Thoracic aorta (tissue), 2 donors: ENCODE data around the gene SPAG5. TPM values are rescaled to one million over a fixed set of nuclear protein-coding genes. Genes with fewer than 3 reads are reported as not detected.

Experiments
- ATAC-seq: fragments of 150-250 bp; one replicate; pipeline ENCODE4 v1.8.0; 2017; ENCODE audit warnings: low read depth; ENCODE audit not compliant: insufficient number of reproducible peaks, low FRiP score
- DNase-seq: peaks from one replicate; pipeline ENCODE4 v3.0.0-alpha.2; 2020; ENCODE audit warnings: low spot score
- H3K27ac ChIP-seq, 2 donors: fragments of 200-600 bp; sonication (generic); 1 replicate in 1 of 2; 2 replicates in 1 of 2; pipeline ENCODE4 v1.5.1; 2016; ENCODE audit warnings: mild to moderate bottlenecking in 2 of 2, moderate library complexity in 2 of 2
- H3K27me3 ChIP-seq: fragments of 200-600 bp; sonication (generic); replicated peaks from 2 replicates; pipeline ENCODE4 v1.6.0; 2016; ENCODE audit warnings: mild to moderate bottlenecking; ENCODE audit not compliant: insufficient read depth
- H3K36me3 ChIP-seq: fragments of 200-600 bp; sonication (generic); one replicate; pipeline ENCODE4 v1.5.1; 2016
- H3K4me1 ChIP-seq, 2 donors: fragments of 200-600 bp; sonication (generic); 1 replicate in 1 of 2; 2 replicates in 1 of 2; pipeline versions ENCODE4 v1.5.1 to v1.6.0; 2016; ENCODE audit warnings: low read depth in 2 of 2, mild to moderate bottlenecking in 1 of 2; ENCODE audit not compliant: control insufficient read depth in 1 of 2
- H3K4me3 ChIP-seq: fragments of 200-600 bp; sonication (generic); 2 replicates; pipeline ENCODE4 v1.5.1; 2016; ENCODE audit warnings: mild to moderate bottlenecking
- H3K9me3 ChIP-seq: fragments of 200-600 bp; sonication (generic); 2 replicates; pipeline ENCODE4 v1.5.1; 2016
- total RNA-seq, 2 donors: library from RNA; depleted of rRNA; stranded (reverse); fragments of >200 nt; gene quantifications; one replicate each; pipeline versions ENCODE4 v1.1.0 to v1.2.3, GENCODE V29; 2016
- TF ChIP-seq, protein P1 (sequence below): fragments of 200-600 bp; sonication (generic); IDR thresholded peaks from one replicate; pipeline ENCODE4 v1.5.1; 2019; ENCODE audit warnings: antibody characterized with exemption

SPAG5 gene
- total RNA-seq, 2 donors from 2014 or later = 1.6 to 5.9 TPM

DNA sequence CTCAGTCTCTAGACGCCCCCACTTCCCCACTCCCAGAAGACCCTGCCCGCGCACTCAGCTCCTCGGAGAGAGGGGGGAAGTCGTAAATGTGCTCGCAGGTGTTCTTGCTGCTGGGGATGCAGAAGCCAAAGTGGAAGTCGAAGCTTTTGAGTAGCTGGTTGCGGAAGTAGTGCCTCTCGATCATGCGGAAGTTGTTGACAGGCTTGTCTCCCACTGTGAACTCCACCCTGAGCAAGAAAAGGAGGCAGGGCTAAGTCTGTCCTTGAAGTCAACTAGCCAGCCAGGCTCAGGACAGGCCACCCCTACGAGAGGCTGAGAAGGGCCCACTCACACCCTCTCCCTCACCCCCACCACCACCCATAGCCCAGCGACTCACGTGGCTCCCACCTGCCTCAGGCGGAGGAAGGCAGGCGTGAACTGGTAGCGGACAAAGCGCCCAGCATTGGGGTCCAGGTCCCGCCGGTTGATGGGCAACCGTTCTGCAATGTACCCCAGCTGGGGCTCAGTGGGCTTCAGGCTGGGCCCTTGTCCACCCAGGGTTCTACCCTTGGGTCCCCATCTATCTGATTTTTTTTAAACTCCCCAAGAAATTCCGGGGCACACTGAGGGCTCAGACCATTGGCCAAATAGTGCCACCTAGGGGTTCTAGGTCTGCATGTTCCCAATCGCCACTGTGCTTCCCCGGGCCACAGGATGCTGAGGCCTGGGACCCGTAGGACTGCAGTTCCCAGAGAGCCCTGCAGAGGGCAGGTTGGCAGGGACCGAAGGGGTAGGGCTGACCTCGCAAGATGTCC lies 51.0 kb downstream of the SPAG5 start:
- Histone ChIP-seq H3K9me3 (no peaks in the 10 kb centered on the region), H3K4me3 (no peak overlapping the region), H3K4me1 (peaks cover 13 to 27% of the 10 kb centered on the region in 2 donors), H3K27me3 (no peaks in the 10 kb centered on the region), H3K27ac (no peak overlapping the region), H3K36me3 (no peaks in the 10 kb centered on the region)
- TF ChIP-seq, protein P1, sequence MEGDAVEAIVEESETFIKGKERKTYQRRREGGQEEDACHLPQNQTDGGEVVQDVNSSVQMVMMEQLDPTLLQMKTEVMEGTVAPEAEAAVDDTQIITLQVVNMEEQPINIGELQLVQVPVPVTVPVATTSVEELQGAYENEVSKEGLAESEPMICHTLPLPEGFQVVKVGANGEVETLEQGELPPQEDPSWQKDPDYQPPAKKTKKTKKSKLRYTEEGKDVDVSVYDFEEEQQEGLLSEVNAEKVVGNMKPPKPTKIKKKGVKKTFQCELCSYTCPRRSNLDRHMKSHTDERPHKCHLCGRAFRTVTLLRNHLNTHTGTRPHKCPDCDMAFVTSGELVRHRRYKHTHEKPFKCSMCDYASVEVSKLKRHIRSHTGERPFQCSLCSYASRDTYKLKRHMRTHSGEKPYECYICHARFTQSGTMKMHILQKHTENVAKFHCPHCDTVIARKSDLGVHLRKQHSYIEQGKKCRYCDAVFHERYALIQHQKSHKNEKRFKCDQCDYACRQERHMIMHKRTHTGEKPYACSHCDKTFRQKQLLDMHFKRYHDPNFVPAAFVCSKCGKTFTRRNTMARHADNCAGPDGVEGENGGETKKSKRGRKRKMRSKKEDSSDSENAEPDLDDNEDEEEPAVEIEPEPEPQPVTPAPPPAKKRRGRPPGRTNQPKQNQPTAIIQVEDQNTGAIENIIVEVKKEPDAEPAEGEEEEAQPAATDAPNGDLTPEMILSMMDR = peak; percentile 90
- ATAC-seq (no peak), DNase-seq (no peak)

DNA sequence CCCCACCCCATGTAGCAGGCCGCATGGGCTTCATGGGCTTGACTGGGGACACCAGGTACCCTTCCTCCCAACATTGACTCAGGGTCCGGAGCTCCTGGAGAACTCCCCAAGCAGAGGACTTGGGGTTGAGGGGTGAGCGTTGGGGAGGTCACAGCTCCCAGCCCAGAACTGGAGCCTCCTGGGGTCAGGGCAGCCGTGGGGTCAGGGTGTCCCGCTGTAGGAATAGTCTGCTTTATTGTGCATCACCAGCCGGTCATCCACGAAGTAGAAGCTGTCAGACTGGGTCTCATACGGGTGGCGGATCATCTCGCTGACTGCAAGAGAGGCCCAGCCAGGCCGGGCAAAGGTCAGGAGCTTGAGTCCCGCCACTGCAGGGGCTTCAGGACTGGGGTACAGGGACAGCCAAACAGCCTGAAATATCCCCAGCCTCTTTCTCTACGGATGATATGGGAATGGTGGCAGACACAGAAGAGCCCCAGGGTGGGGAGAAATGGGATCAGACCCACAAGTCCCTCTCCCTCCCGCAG lies 51.7 kb downstream of the SPAG5 start:
- no peak for DNase-seq

DNA sequence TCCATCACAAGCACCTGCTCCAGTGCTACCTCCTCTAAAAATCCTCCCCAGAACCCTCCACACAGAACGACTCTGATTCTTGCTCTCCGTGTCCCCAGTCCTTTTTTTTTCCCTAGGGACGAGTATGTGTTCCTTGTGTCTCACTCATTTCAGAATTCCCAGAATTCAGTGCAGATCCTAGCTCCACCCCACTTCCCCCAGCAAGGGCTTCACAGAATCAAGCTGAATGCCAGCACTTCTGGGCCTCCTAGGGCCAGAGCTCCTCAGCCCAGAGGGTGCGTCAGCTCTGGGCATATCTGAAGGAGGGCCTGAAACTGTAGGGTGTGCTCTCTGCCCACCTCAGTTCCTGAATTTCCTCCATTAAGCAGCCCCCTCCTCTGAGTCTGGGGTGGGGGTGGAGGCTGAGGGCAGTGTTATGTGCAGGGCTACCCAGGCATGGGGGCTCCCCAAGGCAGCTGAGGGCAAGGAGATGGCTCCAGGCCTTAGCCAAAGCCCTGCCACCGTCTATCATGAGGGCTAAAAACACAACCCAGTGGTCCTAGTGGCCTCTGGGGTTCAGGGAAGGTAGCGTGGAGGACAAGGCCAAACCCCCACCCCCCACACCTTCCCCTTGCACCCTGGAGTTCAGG lies 52.9 kb downstream of the SPAG5 start:
- ATAC-seq (no peak), DNase-seq (no peak)
- Histone ChIP-seq H3K27me3 (no peaks in the 10 kb centered on the region), H3K9me3 (no peaks in the 10 kb centered on the region), H3K36me3 (no peaks in the 10 kb centered on the region), H3K4me1 (peaks cover 1 to 13% of the 10 kb centered on the region in 2 donors), H3K4me3 (no peak overlapping the region), H3K27ac (no peak overlapping the region)
- TF ChIP-seq, protein P1 = no peak

More for the DNA sequence above, 51.7 kb downstream of the SPAG5 start:
- Histone ChIP-seq H3K36me3 (no peaks in the 10 kb centered on the region), H3K4me1 (peaks cover 11 to 24% of the 10 kb centered on the region in 2 donors), H3K27me3 (no peaks in the 10 kb centered on the region), H3K27ac (no peak overlapping the region), H3K4me3 (no peak overlapping the region), H3K9me3 (no peaks in the 10 kb centered on the region)
- TF ChIP-seq, protein P1 = no peak
- ATAC-seq = no peak

DNA sequence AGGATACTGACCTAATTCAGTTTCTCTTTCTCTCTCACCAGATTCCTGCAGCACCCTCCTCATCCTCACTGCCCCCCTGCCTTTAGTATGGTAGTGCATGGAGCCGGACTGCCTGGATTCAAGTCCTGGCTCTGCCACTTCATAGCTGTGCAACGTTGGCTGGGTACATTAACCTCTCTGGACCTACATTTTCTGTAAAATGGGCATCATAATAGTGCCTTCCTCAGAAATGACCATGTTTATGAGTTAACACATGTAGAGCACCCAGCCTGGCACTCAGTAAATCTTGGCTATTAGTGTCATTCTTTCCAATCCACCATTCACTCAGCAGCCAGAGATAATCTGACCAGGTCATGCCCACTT lies 53.7 kb downstream of the SPAG5 start:
- TF ChIP-seq, protein P1 = no peak
- Histone ChIP-seq H3K9me3 (no peaks in the 10 kb centered on the region), H3K4me3 (no peak overlapping the region), H3K4me1 (peaks cover 0 to 6% of the 10 kb centered on the region in 2 donors), H3K27ac (no peak overlapping the region), H3K27me3 (no peaks in the 10 kb centered on the region), H3K36me3 (no peaks in the 10 kb centered on the region)
- DNase-seq (no peak), ATAC-seq (no peak)

DNA sequence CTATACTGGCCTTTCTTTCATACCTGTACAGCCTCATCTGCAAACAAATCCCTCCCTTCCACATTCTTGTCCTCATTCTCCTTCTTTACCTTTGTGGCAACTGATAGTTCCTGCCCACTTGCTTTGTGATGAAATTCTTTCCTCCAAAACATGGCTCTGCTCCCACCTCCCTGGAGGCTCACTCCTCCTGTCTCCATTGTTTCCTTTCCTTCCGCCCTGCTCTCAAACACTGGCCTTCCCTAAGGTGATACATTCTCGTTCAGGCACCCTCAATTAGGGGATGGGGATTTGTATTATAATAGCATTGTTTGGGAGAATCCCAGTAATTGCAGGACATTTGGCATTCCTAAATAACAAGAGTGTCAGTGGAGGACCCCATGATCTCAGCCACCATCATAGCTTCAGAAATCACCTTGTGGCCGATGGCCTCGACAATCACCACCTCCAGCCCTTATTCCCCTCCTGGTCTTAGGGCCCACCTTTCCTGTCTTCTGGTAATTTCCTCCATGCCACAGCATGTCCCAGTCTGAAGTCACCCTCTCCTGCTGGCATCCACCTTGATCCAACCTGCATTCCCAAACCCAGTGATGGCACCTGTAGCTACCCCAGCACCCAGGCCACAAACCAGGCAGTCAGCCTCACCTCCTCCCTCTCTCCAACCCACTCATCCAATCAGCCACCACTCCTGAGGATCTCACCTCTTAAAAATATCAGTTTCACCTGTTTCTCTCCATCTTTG lies 54.3 kb downstream of the SPAG5 start:
- peaks cover 0 to under 1% of the 10 kb centered on the region in 2 donors for H3K4me1 ChIP-seq
- no peaks in the 10 kb centered on the region for H3K36me3 ChIP-seq
- H3K4me3 ChIP-seq = no peak overlapping the region
- no peak for ATAC-seq
- no peaks in the 10 kb centered on the region for H3K9me3 ChIP-seq
- no peaks in the 10 kb centered on the region for H3K27me3 ChIP-seq
- H3K27ac ChIP-seq = no peak overlapping the region
- TF ChIP-seq, protein P1 = no peak
- DNase-seq = no peak
